HG03175 (cell line): Measurements from ENCODE around the gene SRXN1.

Source experiments
- ATAC-seq: cut with Tn5 transposase; IDR thresholded peaks from one replicate; pipeline ENCODE4 v1.9.1; 2021; ENCODE audit warnings: mild to moderate bottlenecking, moderate library complexity; ENCODE audit not compliant: unreplicated experiment

Gene SRXN1

DNA sequence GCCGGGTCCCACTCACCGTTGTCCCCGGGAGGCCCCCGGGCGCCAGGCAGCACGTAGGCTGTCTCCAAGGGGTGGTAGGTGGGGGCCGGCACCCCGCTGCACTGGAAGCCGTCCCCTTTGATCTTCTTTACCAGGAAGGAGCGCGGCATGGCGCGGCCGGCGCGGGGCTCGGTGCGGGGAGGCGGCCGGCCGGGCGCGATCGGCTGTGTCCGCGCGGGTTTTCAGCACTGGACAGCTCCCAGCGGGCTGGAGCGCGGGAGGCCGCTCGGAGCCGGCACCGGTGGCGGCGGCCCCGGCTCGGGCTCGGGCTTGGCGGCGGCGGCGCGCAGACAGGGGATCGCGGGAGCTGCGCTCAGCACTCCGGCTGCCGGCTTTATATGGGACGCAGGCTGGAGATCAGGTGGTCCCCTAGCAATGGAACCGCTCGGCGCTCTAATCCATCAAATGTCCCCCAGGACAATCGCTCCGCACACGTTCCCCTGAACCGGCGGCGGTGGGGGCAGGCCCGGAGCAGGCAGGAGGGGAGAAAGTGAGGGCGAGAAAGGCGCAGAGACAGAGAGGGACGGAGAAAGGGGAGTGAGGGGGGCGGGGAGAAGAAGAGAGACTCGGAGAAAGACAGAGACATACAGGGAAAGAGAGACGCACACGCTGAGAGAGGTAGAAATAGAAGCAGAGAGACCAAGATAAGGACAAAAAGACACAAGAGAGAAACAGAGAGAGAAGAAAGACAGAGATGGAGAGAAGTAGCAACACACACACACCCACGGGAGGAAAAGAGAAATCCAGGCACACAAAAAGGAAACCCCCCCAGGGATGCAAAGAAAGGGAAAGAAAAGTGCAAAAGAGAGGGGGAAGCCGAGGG lies 22.7 kb upstream of the SRXN1 start, which contains the start of gene SCRT2:
SCRT2 (minus strand) TSS at position 350 of the 862 bp plus-strand sequence; CDS start at position 149, 201 bp downstream.
- no peak for ATAC-seq

DNA sequence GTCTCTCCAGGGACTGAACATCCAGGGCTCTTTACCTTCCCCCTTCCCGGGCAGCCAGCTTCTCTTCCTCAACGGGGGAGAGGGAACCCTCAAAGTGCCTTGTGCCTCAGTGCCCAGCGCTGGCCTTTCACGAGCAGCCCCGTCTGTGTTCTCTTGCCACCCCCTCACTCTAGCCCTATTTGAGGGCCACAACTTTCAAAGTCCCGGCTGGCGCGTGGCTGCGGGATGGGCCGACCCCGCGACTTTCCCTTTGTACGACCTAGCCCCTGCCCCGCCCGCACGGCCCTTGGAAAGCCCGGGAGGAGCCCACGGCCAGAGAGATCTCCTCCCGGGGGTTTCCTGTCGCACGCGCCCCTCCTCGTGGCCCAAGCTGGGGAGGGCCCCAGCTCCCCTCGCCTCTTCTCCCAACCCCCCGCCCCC lies 22.0 kb upstream of the SRXN1 start:
- no peak for ATAC-seq

- no peak for ATAC-seq
Observed at GRCh38 chr20:673603-674001, 20.6 kb upstream of the SRXN1 start.

DNA sequence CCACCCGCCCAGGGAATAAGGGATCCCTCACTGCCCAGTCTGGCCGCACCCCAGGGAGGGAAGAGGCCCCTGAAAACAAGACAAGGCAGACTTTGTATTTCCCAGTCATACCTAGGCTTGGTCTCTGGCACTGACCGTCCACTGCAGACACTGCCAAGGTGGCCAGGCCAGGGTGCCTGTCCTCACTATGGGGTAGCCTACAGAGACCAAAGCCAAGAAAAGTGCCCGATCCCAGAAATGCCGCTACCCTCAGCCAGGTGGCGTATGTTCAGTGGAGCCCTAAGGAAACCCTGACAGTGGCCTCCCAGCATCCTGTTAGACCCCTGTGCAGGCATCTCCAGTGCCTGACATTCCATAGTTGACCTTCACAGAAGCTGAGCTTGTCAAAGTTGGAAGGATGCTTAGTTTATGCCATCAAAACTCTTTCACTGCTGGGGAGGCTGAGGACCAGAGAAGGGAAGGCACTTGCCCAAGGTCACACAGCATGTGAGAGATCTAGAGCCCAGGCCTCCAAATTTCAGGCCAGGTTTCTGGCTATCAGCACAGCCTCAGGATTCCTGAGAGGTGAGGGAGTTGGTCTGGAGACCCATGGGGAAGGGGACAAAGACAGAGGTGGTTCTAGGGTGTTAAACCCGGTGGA lies 20.1 kb upstream of the SRXN1 start:
- ATAC-seq: no peak

- ATAC-seq: no peak
Observed at GRCh38 chr20:671252-672030, 18.4 kb upstream of the SRXN1 start.

DNA sequence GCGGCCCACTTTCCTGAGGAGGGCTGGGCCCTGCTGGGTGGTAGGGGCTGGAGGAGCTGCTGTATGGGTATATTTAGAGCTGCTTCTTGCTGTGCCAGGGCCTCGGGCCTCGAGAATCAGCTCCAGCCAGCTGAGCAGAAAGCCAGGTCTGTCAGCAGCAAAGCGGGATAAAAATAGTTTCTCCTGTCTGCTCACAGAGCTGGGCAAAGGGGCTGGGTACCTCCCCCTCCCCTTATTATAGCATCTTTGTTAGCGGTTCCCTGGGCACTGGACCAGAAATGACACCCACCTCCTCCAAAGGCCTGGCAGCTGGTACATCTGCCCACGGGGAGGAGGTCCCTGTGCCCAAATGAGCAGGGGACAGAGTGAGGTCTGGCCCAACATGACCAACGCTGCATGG lies 16.6 kb upstream of the SRXN1 start:
- ATAC-seq: no peak

GRCh38 chr20:668638-669037 lies 15.6 kb upstream of the SRXN1 start:
- no peak for ATAC-seq

- no peak for ATAC-seq
Observed at GRCh38 chr20:668050-668449, 15.1 kb upstream of the SRXN1 start.

GRCh38 chr20:667351-668034 lies 14.5 kb upstream of the SRXN1 start:
- no peak for ATAC-seq

GRCh38 chr20:666877-667276 lies 13.9 kb upstream of the SRXN1 start:
- ATAC-seq: no peak

GRCh38 chr20:665276-665675 lies 12.3 kb upstream of the SRXN1 start:
- ATAC-seq: no peak

DNA sequence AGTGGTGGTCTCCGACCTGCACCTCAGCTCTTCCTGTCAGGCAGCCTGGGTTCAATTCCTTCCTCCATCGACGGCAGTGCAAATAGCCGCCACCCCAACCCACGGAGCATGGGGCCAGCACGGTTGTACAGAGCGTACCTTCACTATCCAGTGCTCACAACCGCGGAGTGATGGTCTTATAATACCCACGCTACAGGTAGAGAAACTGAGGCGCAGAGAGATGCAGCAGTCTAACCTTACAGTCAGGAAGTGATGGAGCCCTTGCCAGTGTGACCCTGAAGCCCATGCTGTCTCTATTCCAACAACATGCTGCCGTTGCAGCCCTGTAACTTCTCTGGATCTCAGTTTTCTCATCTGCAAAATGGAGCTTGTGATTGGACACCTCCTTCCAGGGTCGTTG lies 11.6 kb upstream of the SRXN1 start:
- no peak for ATAC-seq

- no peak for ATAC-seq
Observed at GRCh38 chr20:664151-664550, 11.2 kb upstream of the SRXN1 start.

DNA sequence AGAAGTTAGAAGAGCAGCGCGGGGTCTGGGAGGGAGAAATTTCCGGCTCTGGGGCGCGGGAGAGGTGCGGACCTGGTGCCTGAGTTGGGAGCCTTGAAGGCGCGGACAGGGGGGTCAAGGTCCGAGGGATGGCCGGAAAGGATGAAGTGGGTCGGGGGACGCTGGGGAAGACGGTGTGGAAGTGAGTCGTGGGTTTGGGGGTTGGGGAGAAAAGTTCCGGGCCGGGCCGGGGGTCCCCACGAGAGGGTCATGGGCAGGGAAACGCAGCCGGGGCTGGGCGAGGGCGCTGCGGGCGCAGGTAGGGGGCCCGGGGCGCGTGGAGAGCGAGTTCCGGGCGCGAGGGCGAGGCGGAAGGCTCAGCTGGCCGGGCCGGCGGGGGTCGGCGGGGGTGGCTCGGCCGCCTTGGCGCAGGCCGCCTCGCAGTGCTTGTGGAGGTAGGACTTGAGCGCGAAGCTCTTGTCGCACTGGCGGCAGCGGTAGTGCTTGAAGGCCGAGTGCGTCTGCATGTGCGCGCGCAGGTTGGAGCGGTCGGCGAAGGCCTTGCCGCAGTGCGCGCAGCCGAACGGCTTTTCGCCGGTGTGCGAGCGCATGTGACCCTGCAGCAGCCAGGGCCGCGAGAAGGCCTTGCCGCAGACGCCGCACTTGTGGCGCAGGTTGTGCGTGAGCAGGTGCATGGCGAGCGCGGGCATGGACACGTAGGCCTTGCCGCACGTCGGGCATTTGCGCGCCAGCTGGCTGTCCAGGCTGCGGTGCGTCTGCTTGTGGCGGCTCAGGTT lies 10.5 kb upstream of the SRXN1 start:
- ATAC-seq: no peak

- no peak for ATAC-seq
Observed at GRCh38 chr20:662277-663192, 9.5 kb upstream of the SRXN1 start.

- ATAC-seq: no peak
Observed at GRCh38 chr20:661474-662270, 8.7 kb upstream of the SRXN1 start.

GRCh38 chr20:658731-659291 lies 5.8 kb upstream of the SRXN1 start:
- no peak for ATAC-seq

DNA sequence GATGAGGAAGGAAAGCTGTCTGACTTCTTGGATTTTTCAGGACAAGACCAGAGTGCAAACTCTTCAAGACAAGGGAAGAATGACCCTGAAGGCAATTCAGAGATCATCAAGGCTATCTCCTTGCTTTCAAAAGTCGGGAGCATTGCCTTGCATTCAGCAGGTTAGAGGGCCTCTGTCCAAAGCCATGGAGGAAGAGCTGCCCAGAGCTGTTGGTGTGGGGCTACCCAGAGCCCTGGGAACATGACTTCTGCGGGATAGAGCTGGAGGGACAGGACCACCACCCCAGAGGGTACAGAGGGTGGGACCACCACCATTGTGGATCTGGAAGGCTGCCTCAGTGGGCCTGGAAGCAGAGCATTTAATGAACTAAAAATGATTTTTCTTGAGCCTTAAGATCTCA lies 5.2 kb upstream of the SRXN1 start:
- no peak for ATAC-seq
